Measurements from ENCODE around the gene PRR23E.

DNA sequence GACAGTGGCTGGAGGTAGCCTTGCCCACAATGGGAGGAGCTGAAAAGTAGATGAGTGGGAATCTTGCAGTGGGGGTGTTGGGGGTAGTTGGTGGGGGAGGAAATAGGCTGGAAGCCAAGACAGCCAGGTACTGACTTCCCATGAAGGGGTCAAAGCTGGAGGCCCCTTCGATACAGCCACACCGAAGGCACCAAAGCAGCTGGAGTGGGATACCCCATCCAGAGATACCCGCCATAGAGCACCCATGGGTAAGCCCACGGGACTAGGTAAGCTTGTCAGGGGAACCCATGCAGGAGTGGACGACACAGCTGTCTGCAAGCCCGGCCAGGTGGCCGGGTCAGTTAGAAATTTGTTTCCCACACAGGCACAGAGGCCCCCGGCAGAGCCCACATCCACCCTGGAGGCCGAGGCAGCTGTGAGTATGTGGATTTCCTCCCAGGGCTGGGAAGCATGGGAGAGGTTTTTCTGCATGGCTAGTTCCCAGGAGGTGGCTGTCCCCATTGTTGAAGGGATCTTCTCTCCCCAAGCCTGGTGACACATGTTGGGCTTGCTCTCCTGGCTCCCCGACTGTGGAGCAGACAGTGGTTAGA, 28.6 kb downstream of the PRR23E start:
- TF ChIP-seq, protein P1, sequence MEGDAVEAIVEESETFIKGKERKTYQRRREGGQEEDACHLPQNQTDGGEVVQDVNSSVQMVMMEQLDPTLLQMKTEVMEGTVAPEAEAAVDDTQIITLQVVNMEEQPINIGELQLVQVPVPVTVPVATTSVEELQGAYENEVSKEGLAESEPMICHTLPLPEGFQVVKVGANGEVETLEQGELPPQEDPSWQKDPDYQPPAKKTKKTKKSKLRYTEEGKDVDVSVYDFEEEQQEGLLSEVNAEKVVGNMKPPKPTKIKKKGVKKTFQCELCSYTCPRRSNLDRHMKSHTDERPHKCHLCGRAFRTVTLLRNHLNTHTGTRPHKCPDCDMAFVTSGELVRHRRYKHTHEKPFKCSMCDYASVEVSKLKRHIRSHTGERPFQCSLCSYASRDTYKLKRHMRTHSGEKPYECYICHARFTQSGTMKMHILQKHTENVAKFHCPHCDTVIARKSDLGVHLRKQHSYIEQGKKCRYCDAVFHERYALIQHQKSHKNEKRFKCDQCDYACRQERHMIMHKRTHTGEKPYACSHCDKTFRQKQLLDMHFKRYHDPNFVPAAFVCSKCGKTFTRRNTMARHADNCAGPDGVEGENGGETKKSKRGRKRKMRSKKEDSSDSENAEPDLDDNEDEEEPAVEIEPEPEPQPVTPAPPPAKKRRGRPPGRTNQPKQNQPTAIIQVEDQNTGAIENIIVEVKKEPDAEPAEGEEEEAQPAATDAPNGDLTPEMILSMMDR (IDR thresholded peaks at IDR 0.05) = no peak
- no peak for TF ChIP-seq POLR2A (IDR thresholded peaks at IDR 0.05)
